C4-2B (cell line): ENCODE results near the gene ESR2.

Source experiments
- CTCF ChIP-seq: fragments of 450-650 bp; conservative IDR thresholded peaks from 2 replicates; pipeline ENCODE4 v1.5.1; 2017; ENCODE audit warnings: mild to moderate bottlenecking
- ZFX ChIP-seq: fragments of 450-650 bp; IDR thresholded peaks from 2 replicates; pipeline ENCODE4 v1.6.1; 2017

DNA sequence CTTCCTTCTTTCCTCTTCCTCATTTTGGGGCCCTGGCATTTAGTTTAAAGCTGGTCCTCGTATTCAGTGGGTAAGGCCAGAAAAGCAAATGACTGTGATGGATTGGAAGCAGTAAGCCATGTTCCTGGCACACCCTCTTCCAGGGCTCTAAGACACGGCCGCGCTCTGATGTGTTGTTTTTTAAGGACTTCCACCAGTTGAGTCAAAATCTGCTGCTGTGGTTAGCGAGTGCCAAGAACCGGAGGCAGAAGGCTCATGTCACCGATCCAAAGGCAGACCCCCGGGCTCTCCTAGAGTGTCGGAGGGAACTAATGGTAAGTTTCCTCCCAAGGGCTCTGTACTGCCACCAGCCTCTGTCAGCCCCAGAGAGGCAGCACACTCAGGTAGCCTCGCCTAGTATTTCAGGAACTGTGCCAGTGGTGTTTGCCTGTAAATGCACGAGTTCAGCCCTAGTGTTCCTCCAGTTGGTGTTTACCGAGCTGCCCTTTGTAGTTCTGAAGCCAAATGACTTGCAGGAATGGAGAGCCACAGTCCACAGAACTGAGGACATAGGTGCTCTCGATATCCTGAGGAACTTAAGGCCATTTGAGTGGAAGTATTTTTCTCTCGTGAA, 72.7 kb downstream of the ESR2 start:
- TF ChIP-seq CTCF, result no peak; the same call in 1 of the 2 replicates
- TF ChIP-seq ZFX, result no peak
